GM12864 (cell line): ENCODE measurements around the gene ARHGAP42.

Experiments used
- DNase-seq: peaks from one replicate; pipeline ENCODE4 v3.0.0-alpha.2; 2011; ENCODE audit warnings: low read depth
- H3K4me3 ChIP-seq: 2 replicates; pipeline ENCODE4 v1.5.1; 2011; ENCODE audit warnings: mild to moderate bottlenecking, low read depth, low read length, control low read depth
- CTCF ChIP-seq: IDR thresholded peaks from 2 replicates; pipeline ENCODE4 v1.5.1; 2011; ENCODE audit warnings: low read depth, mild to moderate bottlenecking, moderate library complexity, low read length, control low read depth, inconsistent platforms; ENCODE audit errors: missing control alignments

ARHGAP42 gene

GRCh38 chr11:100680070-100680469 lies 7.0 kb upstream of the ARHGAP42 start:
- no peak for TF ChIP-seq CTCF
- DNase-seq: no peak

GRCh38 chr11:100681064-100681502 lies 6.0 kb upstream of the ARHGAP42 start:
- peak; percentile 96 for DNase-seq
- TF ChIP-seq CTCF: no peak
- H3K4me3 ChIP-seq: no peak overlapping the region

More at GRCh38 chr11:100680070-100680469, 7.0 kb upstream of the ARHGAP42 start:
- H3K4me3 ChIP-seq: no peak overlapping the region

- TF ChIP-seq CTCF: peak; percentile 37
- no peak overlapping the region for H3K4me3 ChIP-seq
- no peak for DNase-seq
Observed at GRCh38 chr11:100682247-100682969, 4.7 kb upstream of the ARHGAP42 start.

- no peak for TF ChIP-seq CTCF
- no peak overlapping the region for H3K4me3 ChIP-seq
- no peak for DNase-seq
Observed at GRCh38 chr11:100683126-100683525, 4.0 kb upstream of the ARHGAP42 start.

GRCh38 chr11:100684101-100685065 lies 2.7 kb upstream of the ARHGAP42 start:
- no peak for DNase-seq
- no peak for TF ChIP-seq CTCF
- H3K4me3 ChIP-seq: no peak overlapping the region

GRCh38 chr11:100686476-100687053 lies 523 bp upstream of the ARHGAP42 start:
- DNase-seq: no peak
- H3K4me3 ChIP-seq: peak overlapping the region; percentile 77
- TF ChIP-seq CTCF: no peak
